Measurements from ENCODE around the gene WDR54.

DNA sequence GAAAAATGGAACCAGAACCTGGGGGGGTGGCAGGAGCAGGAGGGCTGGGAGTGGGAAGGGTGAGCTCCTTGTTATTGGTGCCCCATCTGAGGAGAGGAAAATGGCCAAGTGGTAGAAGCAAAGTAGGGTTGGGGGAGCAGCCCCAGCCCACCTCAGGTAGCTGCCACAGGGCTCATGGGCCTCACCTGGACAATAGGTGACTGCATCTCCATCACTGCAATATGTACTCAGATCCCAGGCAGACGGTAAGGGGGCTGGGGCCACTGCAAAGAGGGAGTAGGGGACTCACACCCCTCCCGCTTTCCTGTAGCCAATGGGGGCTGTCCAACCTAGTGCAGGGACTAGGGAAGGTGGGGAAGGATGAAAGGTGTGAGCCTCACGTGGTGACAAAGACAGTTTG lies 4.3 kb upstream of the WDR54 start:
- TF ChIP-seq, protein P1, sequence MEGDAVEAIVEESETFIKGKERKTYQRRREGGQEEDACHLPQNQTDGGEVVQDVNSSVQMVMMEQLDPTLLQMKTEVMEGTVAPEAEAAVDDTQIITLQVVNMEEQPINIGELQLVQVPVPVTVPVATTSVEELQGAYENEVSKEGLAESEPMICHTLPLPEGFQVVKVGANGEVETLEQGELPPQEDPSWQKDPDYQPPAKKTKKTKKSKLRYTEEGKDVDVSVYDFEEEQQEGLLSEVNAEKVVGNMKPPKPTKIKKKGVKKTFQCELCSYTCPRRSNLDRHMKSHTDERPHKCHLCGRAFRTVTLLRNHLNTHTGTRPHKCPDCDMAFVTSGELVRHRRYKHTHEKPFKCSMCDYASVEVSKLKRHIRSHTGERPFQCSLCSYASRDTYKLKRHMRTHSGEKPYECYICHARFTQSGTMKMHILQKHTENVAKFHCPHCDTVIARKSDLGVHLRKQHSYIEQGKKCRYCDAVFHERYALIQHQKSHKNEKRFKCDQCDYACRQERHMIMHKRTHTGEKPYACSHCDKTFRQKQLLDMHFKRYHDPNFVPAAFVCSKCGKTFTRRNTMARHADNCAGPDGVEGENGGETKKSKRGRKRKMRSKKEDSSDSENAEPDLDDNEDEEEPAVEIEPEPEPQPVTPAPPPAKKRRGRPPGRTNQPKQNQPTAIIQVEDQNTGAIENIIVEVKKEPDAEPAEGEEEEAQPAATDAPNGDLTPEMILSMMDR (IDR thresholded peaks at IDR 0.05) = no peak
- no peak for TF ChIP-seq POLR2A (IDR thresholded peaks at IDR 0.05)
